PFSK-1 (cell line): ENCODE data around the gene LGR4.

Experiments used
- FOXP2 ChIP-seq: optimal IDR thresholded peaks from 2 replicates; pipeline ENCODE3; 2011; ENCODE audit warnings: borderline replicate concordance, control low read depth, inconsistent platforms; ENCODE audit not compliant: insufficient read depth; ENCODE audit errors: extremely low read length, extremely low read depth
- POLR2AphosphoS5 ChIP-seq: IDR thresholded peaks from 2 replicates; pipeline ENCODE4 v1.6.1; 2012; ENCODE audit warnings: low read depth, mild to moderate bottlenecking, control low read depth, low read length, moderate library complexity
- SIN3A ChIP-seq: IDR thresholded peaks from 2 replicates; pipeline ENCODE4 v1.6.1; 2012; ENCODE audit warnings: mild to moderate bottlenecking, low read length, moderate library complexity, borderline replicate concordance; ENCODE audit not compliant: insufficient read depth
- TAF1 ChIP-seq: IDR thresholded peaks from 2 replicates; pipeline ENCODE4 v1.6.1; 2012; ENCODE audit warnings: low read length, control low read depth, borderline replicate concordance; ENCODE audit not compliant: insufficient read depth
- TF ChIP-seq, protein P1 (sequence below), 2 experiments: IDR thresholded peaks; 2 replicates each; pipeline versions ENCODE4 v1.6.1 to v1.8.0; 2011 to 2012; ENCODE audit warnings: low read depth in 2 of 2, low read length in 2 of 2, control low read depth in 1 of 2, inconsistent platforms in 1 of 2, mild to moderate bottlenecking in 1 of 2, moderate library complexity in 1 of 2; ENCODE audit not compliant: insufficient read depth in 1 of 2

The LGR4 gene

DNA sequence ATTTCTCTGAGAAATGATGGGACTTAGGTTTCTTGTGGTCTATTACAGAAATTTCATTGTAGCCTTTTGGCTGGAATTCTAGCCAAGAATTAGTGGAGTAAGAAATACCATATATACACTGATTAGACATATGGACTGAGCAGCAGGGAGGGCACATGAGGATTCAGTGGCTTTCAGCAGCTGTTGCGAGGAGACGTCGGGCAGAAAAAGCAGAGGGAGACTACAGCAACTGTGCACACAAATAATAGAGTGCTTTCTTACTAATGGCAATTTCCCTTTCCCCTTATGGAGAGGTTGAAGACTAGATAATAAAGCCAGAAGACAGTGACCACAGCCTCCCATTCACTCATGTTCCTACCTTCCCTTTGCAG lies 74.2 kb downstream of the LGR4 start:
- TF ChIP-seq, protein P1, sequence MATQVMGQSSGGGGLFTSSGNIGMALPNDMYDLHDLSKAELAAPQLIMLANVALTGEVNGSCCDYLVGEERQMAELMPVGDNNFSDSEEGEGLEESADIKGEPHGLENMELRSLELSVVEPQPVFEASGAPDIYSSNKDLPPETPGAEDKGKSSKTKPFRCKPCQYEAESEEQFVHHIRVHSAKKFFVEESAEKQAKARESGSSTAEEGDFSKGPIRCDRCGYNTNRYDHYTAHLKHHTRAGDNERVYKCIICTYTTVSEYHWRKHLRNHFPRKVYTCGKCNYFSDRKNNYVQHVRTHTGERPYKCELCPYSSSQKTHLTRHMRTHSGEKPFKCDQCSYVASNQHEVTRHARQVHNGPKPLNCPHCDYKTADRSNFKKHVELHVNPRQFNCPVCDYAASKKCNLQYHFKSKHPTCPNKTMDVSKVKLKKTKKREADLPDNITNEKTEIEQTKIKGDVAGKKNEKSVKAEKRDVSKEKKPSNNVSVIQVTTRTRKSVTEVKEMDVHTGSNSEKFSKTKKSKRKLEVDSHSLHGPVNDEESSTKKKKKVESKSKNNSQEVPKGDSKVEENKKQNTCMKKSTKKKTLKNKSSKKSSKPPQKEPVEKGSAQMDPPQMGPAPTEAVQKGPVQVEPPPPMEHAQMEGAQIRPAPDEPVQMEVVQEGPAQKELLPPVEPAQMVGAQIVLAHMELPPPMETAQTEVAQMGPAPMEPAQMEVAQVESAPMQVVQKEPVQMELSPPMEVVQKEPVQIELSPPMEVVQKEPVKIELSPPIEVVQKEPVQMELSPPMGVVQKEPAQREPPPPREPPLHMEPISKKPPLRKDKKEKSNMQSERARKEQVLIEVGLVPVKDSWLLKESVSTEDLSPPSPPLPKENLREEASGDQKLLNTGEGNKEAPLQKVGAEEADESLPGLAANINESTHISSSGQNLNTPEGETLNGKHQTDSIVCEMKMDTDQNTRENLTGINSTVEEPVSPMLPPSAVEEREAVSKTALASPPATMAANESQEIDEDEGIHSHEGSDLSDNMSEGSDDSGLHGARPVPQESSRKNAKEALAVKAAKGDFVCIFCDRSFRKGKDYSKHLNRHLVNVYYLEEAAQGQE (IDR thresholded peaks at IDR 0.05; ENCODE audit: insufficient read depth in 1 of 2, low read depth in 2 of 2, low read length in 2 of 2) = no peak
- TF ChIP-seq POLR2AphosphoS5 (no peak), TAF1 (no peak), SIN3A (no peak), FOXP2 (no peak)

DNA sequence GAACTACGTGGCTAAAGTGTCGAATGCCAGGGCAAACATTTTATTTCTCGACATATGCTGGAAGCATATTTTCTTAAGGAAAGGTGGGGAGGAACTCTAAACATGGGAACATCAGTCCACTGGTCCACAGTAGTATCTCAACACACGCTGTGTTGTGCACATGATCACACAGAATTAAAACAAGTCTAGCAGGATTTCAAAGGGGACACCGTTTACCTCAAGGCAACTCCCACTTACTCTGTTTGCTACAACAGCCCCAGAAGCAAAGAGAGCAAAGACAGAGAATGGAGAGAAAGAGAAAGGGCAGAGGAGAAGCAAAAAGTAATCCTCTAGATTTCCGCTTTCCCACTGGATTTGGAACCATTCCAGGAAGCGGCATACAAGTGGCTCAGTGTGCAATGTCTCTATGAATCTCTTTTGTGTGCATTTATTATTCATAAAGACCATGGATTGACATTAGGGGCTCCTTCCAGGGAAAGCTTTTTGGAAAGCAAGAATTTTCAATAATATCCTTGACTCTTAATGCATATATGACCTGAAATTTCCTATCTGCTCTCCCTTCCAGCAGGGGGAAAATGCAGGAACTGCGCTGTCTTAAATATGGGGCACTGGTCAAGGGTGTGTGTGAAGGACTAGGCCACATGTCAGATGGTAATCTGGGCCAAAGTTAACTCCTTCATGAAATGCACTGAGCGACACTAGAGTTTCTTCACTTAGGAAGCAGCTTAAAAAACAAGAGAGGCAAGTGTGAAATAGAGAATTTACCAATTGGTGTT lies 74.8 kb downstream of the LGR4 start:
- TF ChIP-seq SIN3A = no peak
- TF ChIP-seq, protein P1 (IDR thresholded peaks at IDR 0.05; ENCODE audit: insufficient read depth in 1 of 2, low read depth in 2 of 2, low read length in 2 of 2) = no peak

DNA sequence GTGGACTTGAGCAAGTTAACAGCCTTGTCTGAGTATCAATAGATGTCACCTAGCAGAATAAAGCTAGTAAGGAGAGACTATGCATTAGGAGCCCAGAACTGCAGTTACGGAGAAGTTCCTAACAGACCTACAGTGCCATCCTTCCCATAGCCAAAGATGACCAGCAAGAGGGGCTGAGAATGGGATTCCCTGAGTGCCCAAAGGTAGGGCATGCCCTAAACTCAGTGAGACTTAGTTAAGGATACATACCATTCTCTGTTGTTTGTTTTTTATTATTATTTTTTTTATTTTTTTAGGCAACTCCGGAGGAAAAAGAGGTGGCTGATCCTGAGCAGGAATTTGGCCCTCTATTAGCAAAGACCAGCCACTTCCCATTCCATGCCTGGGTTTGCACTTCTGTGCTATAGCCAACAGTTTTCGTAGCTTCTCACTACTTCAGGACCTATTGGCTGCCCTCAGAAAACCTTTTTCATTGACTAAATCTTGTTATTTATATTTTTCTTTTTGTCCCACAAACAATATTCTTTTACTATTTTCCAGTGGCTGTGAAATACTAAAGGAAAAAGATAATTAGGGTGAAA lies 76.2 kb downstream of the LGR4 start:
- TF ChIP-seq SIN3A (no peak), POLR2AphosphoS5 (no peak), FOXP2 (no peak), TAF1 (no peak)
- TF ChIP-seq, protein P1 (IDR thresholded peaks at IDR 0.05; ENCODE audit: insufficient read depth in 1 of 2, low read depth in 2 of 2, low read length in 2 of 2) = no peak

DNA sequence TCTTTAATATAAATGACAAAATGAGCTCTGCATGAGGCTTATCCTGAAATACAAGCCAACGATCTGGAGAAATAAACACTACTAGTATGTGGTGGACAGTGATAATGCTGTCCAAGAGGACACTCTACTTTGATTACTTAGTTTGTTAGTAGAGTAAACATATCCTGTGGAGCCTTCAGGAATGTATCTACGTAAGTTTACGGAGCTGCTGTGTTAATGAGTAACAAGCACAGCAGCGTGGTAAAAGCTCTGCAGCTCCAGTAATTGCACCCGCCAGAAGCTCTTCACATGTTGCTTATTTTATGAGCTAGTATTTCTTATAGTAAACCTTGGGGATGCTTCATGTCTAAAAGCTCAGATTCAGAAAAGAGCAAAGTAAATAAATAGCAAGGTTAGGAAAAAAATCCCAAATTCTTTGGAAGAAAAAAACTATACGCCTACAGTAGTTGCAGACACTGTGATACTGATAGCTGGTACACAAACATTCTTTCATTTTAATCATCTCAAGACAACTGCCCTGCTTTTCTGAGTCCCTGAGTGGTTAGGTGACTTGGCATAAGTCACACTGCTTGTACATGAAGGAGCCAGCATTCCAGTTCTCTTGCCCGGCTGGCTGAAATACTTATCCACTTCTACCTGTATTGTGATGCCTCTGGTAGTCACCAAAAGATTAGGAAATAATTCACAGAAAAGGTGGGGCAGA lies 76.9 kb downstream of the LGR4 start:
- no peak for TF ChIP-seq FOXP2
- TF ChIP-seq, protein P1 (IDR thresholded peaks at IDR 0.05; ENCODE audit: insufficient read depth in 1 of 2, low read depth in 2 of 2, low read length in 2 of 2) = no peak
- TF ChIP-seq TAF1 = no peak
- TF ChIP-seq SIN3A = no peak
- TF ChIP-seq POLR2AphosphoS5 = no peak
